ENCODE data around the gene YBX2. TPM values are rescaled to one million over a fixed set of nuclear protein-coding genes. Genes with fewer than 3 reads are reported as not detected.

The YBX2 gene
- total and polyA plus RNA-seq, 2 donors (not counting 3 experiments of a cell fraction or from before 2014, with no cell fraction given) = 0.15 to 0.31 TPM

DNA sequence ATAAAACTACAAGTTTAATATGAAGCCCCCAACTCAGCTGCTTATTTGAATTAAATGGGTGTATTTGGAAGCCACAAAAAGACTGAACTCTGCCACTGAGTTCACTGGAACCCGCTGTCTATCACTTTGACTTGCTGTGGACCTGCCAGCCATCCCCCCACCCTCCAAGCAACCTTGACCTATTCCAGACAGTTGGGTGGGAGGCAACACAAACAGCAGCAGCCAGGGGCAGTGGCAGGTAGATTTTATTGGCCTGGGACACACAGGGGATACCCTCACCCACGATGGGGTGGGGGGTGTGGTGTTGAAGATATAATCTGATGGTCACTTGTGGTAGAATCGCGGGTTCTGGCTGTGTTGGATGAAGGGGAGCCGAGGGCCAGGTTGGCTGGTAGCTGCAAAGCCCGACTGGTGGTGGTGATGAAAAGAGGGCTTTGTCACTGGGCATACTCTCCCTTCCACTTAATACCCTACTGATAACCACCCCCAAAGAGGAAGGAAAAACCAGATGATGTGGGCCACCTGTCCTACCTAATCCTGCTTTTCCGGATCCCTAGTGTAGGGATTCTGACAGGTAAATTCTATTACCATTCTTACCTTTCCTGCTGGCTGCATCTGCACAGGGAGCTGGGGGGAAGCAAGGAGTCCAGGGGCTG is 18.1 kb upstream of the YBX2 start:
- H3K27ac ChIP-seq (ENCODE audit: insufficient read depth, low read depth, low read length) = no peak overlapping the region
- peaks cover 35% of the 10 kb centered on the region for H3K4me1 ChIP-seq (ENCODE audit: control insufficient read depth, extremely low read depth, insufficient read depth, low read length)
- no TSS peak for BruUV-seq (replicated peaks)
- DNase-seq (ENCODE audit: low read depth, low spot score) (no peak), FAIRE-seq (no peak)
- no peak overlapping the region for H3K4me2 ChIP-seq (ENCODE audit: insufficient read depth, low read length)
- ChIA-PET POLR2A (no interaction called here), CTCF (interaction anchor here (1.2 kb wide), 1 partner anchor 31 kb away, joined by 5 read pairs; the partner anchor contains the start of gene SLC2A4)
- no peak overlapping the region for H2AFZ ChIP-seq (ENCODE audit: low read depth, low read length)
- dilution Hi-C loops (cut with MboI; ENCODE audit: extremely low pct_ligation_motif_present, low sequenced_read_pairs) (no loop called here), intact Hi-C loops (cut with micrococcal nuclease) (no loop called here)
- H3K9me3 ChIP-seq (replicated peaks; ENCODE audit: control insufficient read depth, insufficient read depth, low read length) = no peaks in the 10 kb centered on the region
- peaks cover 48% of the 10 kb centered on the region for H3K79me2 ChIP-seq (ENCODE audit: control insufficient read depth, insufficient read depth, low read length)
- H3K9ac ChIP-seq (replicated peaks; ENCODE audit: extremely low read depth, insufficient read depth, low read length) = no peak overlapping the region
- H3K9me1 ChIP-seq (replicated peaks; ENCODE audit: control insufficient read depth, extremely low read depth, insufficient read depth, low read length) = no peaks in the 10 kb centered on the region
- TF ChIP-seq, protein P1, sequence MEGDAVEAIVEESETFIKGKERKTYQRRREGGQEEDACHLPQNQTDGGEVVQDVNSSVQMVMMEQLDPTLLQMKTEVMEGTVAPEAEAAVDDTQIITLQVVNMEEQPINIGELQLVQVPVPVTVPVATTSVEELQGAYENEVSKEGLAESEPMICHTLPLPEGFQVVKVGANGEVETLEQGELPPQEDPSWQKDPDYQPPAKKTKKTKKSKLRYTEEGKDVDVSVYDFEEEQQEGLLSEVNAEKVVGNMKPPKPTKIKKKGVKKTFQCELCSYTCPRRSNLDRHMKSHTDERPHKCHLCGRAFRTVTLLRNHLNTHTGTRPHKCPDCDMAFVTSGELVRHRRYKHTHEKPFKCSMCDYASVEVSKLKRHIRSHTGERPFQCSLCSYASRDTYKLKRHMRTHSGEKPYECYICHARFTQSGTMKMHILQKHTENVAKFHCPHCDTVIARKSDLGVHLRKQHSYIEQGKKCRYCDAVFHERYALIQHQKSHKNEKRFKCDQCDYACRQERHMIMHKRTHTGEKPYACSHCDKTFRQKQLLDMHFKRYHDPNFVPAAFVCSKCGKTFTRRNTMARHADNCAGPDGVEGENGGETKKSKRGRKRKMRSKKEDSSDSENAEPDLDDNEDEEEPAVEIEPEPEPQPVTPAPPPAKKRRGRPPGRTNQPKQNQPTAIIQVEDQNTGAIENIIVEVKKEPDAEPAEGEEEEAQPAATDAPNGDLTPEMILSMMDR (IDR thresholded peaks at IDR 0.05; ENCODE audit: extremely low read depth in 1 of 2, insufficient read depth in 1 of 2, low read depth in 1 of 2, low read length in 2 of 2) = no peak
- TF ChIP-seq EZH2 (IDR thresholded peaks at IDR 0.05; ENCODE audit: borderline replicate concordance, low read depth, low read length, severe bottlenecking) (no peak), POLR2A (IDR thresholded peaks at IDR 0.05; ENCODE audit: low read depth, low read length) (no peak), GATA2 (IDR thresholded peaks at IDR 0.05; ENCODE audit: insufficient read depth, insufficient read length, low read depth, low read length) (no peak), JUN (IDR thresholded peaks at IDR 0.05; ENCODE audit: borderline replicate concordance, insufficient read depth, insufficient read length, low read depth) (no peak), POLR2AphosphoS5 (IDR thresholded peaks at IDR 0.05; ENCODE audit: insufficient read depth, low read depth, low read length) (no peak), FOS (IDR thresholded peaks at IDR 0.05; ENCODE audit: borderline replicate concordance, insufficient read depth, low read length) (no peak), MYC (IDR thresholded peaks at IDR 0.05; ENCODE audit: low read depth, low read length) (no peak)
- TF ChIP-seq, protein P2, sequence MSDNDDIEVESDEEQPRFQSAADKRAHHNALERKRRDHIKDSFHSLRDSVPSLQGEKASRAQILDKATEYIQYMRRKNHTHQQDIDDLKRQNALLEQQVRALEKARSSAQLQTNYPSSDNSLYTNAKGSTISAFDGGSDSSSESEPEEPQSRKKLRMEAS (IDR thresholded peaks at IDR 0.05; ENCODE audit: insufficient read depth, insufficient read length) = no peak
- H3K4me3 ChIP-seq (replicated peaks in 1 of 3; ENCODE audit: insufficient read depth in 1 of 3, low read depth in 1 of 3, low read length in 3 of 3) = no peak overlapping the region
- H4K20me1 ChIP-seq (replicated peaks; ENCODE audit: control insufficient read depth, extremely low read depth, insufficient read depth, low read length) = peaks cover 4% of the 10 kb centered on the region
- H3K36me3 ChIP-seq (ENCODE audit: control insufficient read depth in 2 of 2, extremely low read depth in 1 of 2, insufficient read depth in 2 of 2, low read length in 2 of 2) = peaks cover 31 to 40% of the 10 kb centered on the region in 2 experiments
- no peaks in the 10 kb centered on the region for H3K27me3 ChIP-seq (ENCODE audit: control insufficient read depth in 2 of 2, insufficient read depth in 2 of 2, low read length in 2 of 2)

Data from endothelial cell of umbilical vein (primary cell).